Right forelimb (tissue), 1 donor: ENCODE data around the gene ARGLU1.

Source experiments
- DNase-seq: peaks from one replicate; pipeline ENCODE4 v3.0.0-alpha.2; 2018

ARGLU1 gene

GRCh38 chr13:106540613-106541012 lies 27.3 kb downstream of the ARGLU1 start:
- DNase-seq: no peak

- DNase-seq: no peak
Observed at GRCh38 chr13:106537521-106537920, 30.4 kb downstream of the ARGLU1 start.

- peak; percentile 95 for DNase-seq
Observed at GRCh38 chr13:106536244-106537034, 31.5 kb downstream of the ARGLU1 start.

- peak; percentile 92 for DNase-seq
Observed at GRCh38 chr13:106535552-106536243, 32.2 kb downstream of the ARGLU1 start, which contains the start of gene EFNB2. Gene EFNB2 (minus strand): TSS chr13:106535662. CDS start chr13:106534964, 698 bp downstream.

- peak; percentile 58 for DNase-seq
Observed at GRCh38 chr13:106534639-106535551, 33.0 kb downstream of the ARGLU1 start.

- peak; percentile 70 for DNase-seq
Observed at GRCh38 chr13:106533943-106534638, 33.8 kb downstream of the ARGLU1 start.

- DNase-seq: peak; percentile 91
Observed at GRCh38 chr13:106533101-106533942, 34.6 kb downstream of the ARGLU1 start.

GRCh38 chr13:106532111-106532929 lies 35.6 kb downstream of the ARGLU1 start:
- DNase-seq: no peak

- no peak for DNase-seq
Observed at GRCh38 chr13:106530980-106531481, 36.9 kb downstream of the ARGLU1 start.

- no peak for DNase-seq
Observed at GRCh38 chr13:106530171-106530851, 37.6 kb downstream of the ARGLU1 start.

GRCh38 chr13:106529415-106530170 lies 38.3 kb downstream of the ARGLU1 start:
- DNase-seq: no peak

GRCh38 chr13:106528718-106529414 lies 39.1 kb downstream of the ARGLU1 start:
- no peak for DNase-seq

GRCh38 chr13:106527826-106528225 lies 40.1 kb downstream of the ARGLU1 start:
- DNase-seq: no peak

GRCh38 chr13:106527445-106527801 lies 40.5 kb downstream of the ARGLU1 start:
- DNase-seq: no peak

- DNase-seq: no peak
Observed at GRCh38 chr13:106526738-106527444, 41.0 kb downstream of the ARGLU1 start.

- DNase-seq: no peak
Observed at GRCh38 chr13:106525865-106526264, 42.1 kb downstream of the ARGLU1 start.

- DNase-seq: no peak
Observed at GRCh38 chr13:106524108-106524507, 43.8 kb downstream of the ARGLU1 start.

GRCh38 chr13:106523576-106523975 lies 44.4 kb downstream of the ARGLU1 start:
- no peak for DNase-seq
